ENCODE results near the gene RANBP9.

DNA sequence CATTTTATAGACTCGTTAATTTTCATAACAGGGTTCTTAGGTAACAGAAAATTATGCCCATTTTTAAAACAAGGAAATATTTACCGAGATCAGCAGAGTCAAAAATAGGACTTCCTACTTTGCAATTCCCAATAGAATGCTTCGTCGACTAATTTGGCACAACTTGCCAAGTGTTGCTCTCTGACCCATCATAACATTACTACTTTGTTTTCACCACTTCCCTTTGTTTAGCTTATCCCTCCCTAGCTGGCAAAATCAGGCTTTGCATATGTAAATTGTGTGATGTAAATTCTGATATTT, 914 bp upstream of the RANBP9 start:
- no peak for TF ChIP-seq POLR2AphosphoS5 (IDR thresholded peaks at IDR 0.05)
- TF ChIP-seq, protein P1, sequence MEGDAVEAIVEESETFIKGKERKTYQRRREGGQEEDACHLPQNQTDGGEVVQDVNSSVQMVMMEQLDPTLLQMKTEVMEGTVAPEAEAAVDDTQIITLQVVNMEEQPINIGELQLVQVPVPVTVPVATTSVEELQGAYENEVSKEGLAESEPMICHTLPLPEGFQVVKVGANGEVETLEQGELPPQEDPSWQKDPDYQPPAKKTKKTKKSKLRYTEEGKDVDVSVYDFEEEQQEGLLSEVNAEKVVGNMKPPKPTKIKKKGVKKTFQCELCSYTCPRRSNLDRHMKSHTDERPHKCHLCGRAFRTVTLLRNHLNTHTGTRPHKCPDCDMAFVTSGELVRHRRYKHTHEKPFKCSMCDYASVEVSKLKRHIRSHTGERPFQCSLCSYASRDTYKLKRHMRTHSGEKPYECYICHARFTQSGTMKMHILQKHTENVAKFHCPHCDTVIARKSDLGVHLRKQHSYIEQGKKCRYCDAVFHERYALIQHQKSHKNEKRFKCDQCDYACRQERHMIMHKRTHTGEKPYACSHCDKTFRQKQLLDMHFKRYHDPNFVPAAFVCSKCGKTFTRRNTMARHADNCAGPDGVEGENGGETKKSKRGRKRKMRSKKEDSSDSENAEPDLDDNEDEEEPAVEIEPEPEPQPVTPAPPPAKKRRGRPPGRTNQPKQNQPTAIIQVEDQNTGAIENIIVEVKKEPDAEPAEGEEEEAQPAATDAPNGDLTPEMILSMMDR (IDR thresholded peaks at IDR 0.05): no peak
